CD14-positive monocyte (primary cell): ENCODE measurements around the gene ZNF146. TPM values are rescaled to one million over a fixed set of nuclear protein-coding genes. Genes with fewer than 3 reads are reported as not detected.

Source experiments
- DNase-seq, 3 donors: peaks; one replicate each; pipeline ENCODE4 v3.0.0-alpha.2; 2011 to 2022
- H2AFZ ChIP-seq: 2 replicates; pipeline ENCODE4 v1.6.0; 2012; ENCODE audit warnings: mild to moderate bottlenecking, low read depth, low read length, inconsistent platforms; ENCODE audit not compliant: insufficient read depth, poor library complexity, severe bottlenecking
- H3K27ac ChIP-seq, 2 donors: 1 replicate in 1 of 2; 2 replicates in 1 of 2; pipeline ENCODE4 v1.5.1; 2012 to 2013; ENCODE audit warnings: low read length in 2 of 2, control low read depth in 1 of 2, inconsistent platforms in 1 of 2, low read depth in 1 of 2, mild to moderate bottlenecking in 1 of 2
- H3K27me3 ChIP-seq, 2 donors: one replicate each; pipeline versions ENCODE4 v1.6.0 to v1.6.1; 2011 to 2013; ENCODE audit warnings: low read length in 2 of 2; ENCODE audit not compliant: control insufficient read depth in 2 of 2, insufficient read depth in 2 of 2
- H3K36me3 ChIP-seq, 2 donors: replicated peaks in 1 of 2; 1 replicate in 1 of 2; 2 replicates in 1 of 2; pipeline versions ENCODE4 v1.5.1 to v1.6.1; 2012 to 2013; ENCODE audit warnings: low read length in 2 of 2, control low read depth in 1 of 2, inconsistent platforms in 1 of 2, mild to moderate bottlenecking in 1 of 2; ENCODE audit not compliant: insufficient read depth in 2 of 2, control insufficient read depth in 1 of 2
- H3K4me1 ChIP-seq, 2 donors: 1 replicate in 1 of 2; 2 replicates in 1 of 2; pipeline versions ENCODE4 v1.5.1 to v1.6.1; 2012 to 2013; ENCODE audit warnings: low read length in 2 of 2, control low read depth in 1 of 2, inconsistent platforms in 1 of 2, mild to moderate bottlenecking in 1 of 2, moderate library complexity in 1 of 2; ENCODE audit not compliant: insufficient read depth in 2 of 2, control insufficient read depth in 1 of 2
- H3K4me2 ChIP-seq: replicated peaks from 2 replicates; pipeline ENCODE3; 2012; ENCODE audit warnings: low read length, moderate library complexity, mild to moderate bottlenecking; ENCODE audit not compliant: poor library complexity, severe bottlenecking; ENCODE audit errors: extremely low read depth
- H3K4me3 ChIP-seq, 3 experiments: fragments of 200-600 bp in 1 of 3; sonication (generic) in 1 of 3; replicated peaks in 1 of 3; 1 replicate in 2 of 3; 2 replicates in 1 of 3; pipeline ENCODE4 v1.5.1; 2011 to 2013; ENCODE audit warnings: low read length in 3 of 3, mild to moderate bottlenecking in 3 of 3, control low read depth in 2 of 3, low read depth in 2 of 3, inconsistent platforms in 1 of 3, moderate library complexity in 1 of 3
- H3K79me2 ChIP-seq: 2 replicates; pipeline ENCODE4 v1.6.0; 2012; ENCODE audit warnings: mild to moderate bottlenecking, control low read depth, inconsistent platforms, low read length, moderate library complexity; ENCODE audit not compliant: insufficient read depth
- H3K9ac ChIP-seq: 2 replicates; pipeline ENCODE4 v1.6.0; 2017; ENCODE audit warnings: low read length, mild to moderate bottlenecking; ENCODE audit not compliant: insufficient read depth, poor library complexity, severe bottlenecking
- H3K9me3 ChIP-seq, 2 donors: replicated peaks in 1 of 2; 1 replicate in 1 of 2; 2 replicates in 1 of 2; pipeline versions ENCODE4 v1.5.1 to v1.6.1; 2012 to 2013; ENCODE audit warnings: low read length in 2 of 2, control low read depth in 1 of 2; ENCODE audit not compliant: control insufficient read depth in 1 of 2, insufficient read depth in 1 of 2
- H4K20me1 ChIP-seq: 2 replicates; pipeline ENCODE4 v1.6.0; 2012; ENCODE audit warnings: mild to moderate bottlenecking, low read length, control low read depth, moderate library complexity; ENCODE audit not compliant: insufficient read depth
- H3K27ac Mint-ChIP-seq, 7 donors: one replicate each; pipeline ENCODE4 v1.8.0; 2020; ENCODE audit warnings: mild to moderate bottlenecking in 7 of 7, mixed read lengths in 7 of 7, moderate library complexity in 6 of 7, inconsistent platforms in 2 of 7
- H3K27me3 Mint-ChIP-seq, 3 donors: one replicate each; pipeline ENCODE4 v1.8.0; 2021 to 2022; ENCODE audit warnings: low read depth in 3 of 3, mild to moderate bottlenecking in 3 of 3, mixed read lengths in 3 of 3, moderate library complexity in 3 of 3, inconsistent platforms in 1 of 3
- H3K36me3 Mint-ChIP-seq, 2 donors: one replicate each; pipeline ENCODE4 v1.8.0; 2020; ENCODE audit warnings: mixed read lengths in 2 of 2, inconsistent platforms in 1 of 2, mild to moderate bottlenecking in 1 of 2
- H3K4me1 Mint-ChIP-seq: one replicate; pipeline ENCODE4 v1.8.0; 2020; ENCODE audit warnings: mild to moderate bottlenecking, mixed read lengths
- H3K4me3 Mint-ChIP-seq, 2 donors: one replicate each; pipeline ENCODE4 v1.8.0; 2020; ENCODE audit warnings: mild to moderate bottlenecking in 2 of 2, mixed read lengths in 2 of 2, moderate library complexity in 1 of 2
- H3K9me3 Mint-ChIP-seq, 7 donors: one replicate each; pipeline ENCODE4 v1.8.0; 2020 to 2022; ENCODE audit warnings: mixed read lengths in 7 of 7, mild to moderate bottlenecking in 6 of 7, moderate library complexity in 6 of 7, inconsistent platforms in 2 of 7
- CTCF ChIP-seq: fragments of 200-600 bp; IDR thresholded peaks from one replicate; pipeline ENCODE4 v1.8.0; 2022; ENCODE audit warnings: antibody characterized with exemption, mild to moderate bottlenecking
- WGBS: methylation state at CpG from one replicate; pipeline ENCODE4 v1.1.5; 2013; ENCODE audit warnings: missing lambda C conversion rate; ENCODE audit not compliant: insufficient coverage; 5-methylcytosine and 5-hydroxymethylcytosine counted together
- intact Hi-C, 2 donors: fragments of 100-400 bp; cut with micrococcal nuclease; formaldehyde crosslinking; loops; one replicate each; pipeline versions ENCODE4 v1.15.0 to v1.15.1; 2023
- polyA plus RNA-seq, 3 donors: library from polyadenylated mRNA; depleted of rRNA in 1 of 3; unstranded in 2 of 3; stranded (reverse) in 1 of 3; fragments of 300-500 nt in 2 of 3; fragments of >200 nt in 1 of 3; fragmentation: Illumina TruSeq in 2 of 3; gene quantifications; 1 replicate in 2 of 3; 2 replicates in 1 of 3; pipeline ENCODE4 v1.2.3, GENCODE V29; 2012 to 2021

ZNF146 gene
- polyA plus RNA-seq, 3 donors, result 12.2 to 26.5 (median 15.8) TPM

GRCh38 chr19:36210497-36210896, 4.4 kb upstream of the ZNF146 start:
- H3K4me2 ChIP-seq, result no peak overlapping the region
- no peaks in the 10 kb centered on the region for H3K9me3 ChIP-seq

GRCh38 chr19:36212895-36213294, 2.0 kb upstream of the ZNF146 start:
- Histone ChIP-seq H3K36me3 (no peaks in the 10 kb centered on the region), H3K79me2 (peaks cover 40% of the 10 kb centered on the region), H3K4me1 (peaks cover 11 to 18% of the 10 kb centered on the region in 2 donors), H3K27ac (no peak overlapping the region), H4K20me1 (no peaks in the 10 kb centered on the region), H3K4me3 (no peak overlapping the region), H3K27me3 (no peaks in the 10 kb centered on the region), H3K4me2 (no peak overlapping the region), H3K9ac (no peak overlapping the region), H2AFZ (no peak overlapping the region), H3K9me3 (peaks cover 0 to 6% of the 10 kb centered on the region in 2 donors)
- peaks cover 0 to 2% (median 0%) of the 10 kb centered on the region in 3 donors for H3K27me3 Mint-ChIP-seq
- H3K9me3 Mint-ChIP-seq, result peaks cover 0 to 14% (median 3%) of the 10 kb centered on the region in 7 donors
- peaks cover 7% of the 10 kb centered on the region for H3K4me1 Mint-ChIP-seq
- H3K36me3 Mint-ChIP-seq, result peaks cover 3 to 15% of the 10 kb centered on the region in 2 donors
- intact Hi-C loops, result loop anchor here (5.0 to 10.0 kb wide), 6 partner anchors 96 to 1538 kb away; partner anchors contain the start of genes TBCB (in 2 of the 2), IGFLR1 (in 1 of the 2), LIN37 (in 1 of the 2) and OVOL3 (in 1 of the 2)
- no peak overlapping the region for H3K27ac Mint-ChIP-seq
- no peak for TF ChIP-seq CTCF
- H3K4me3 Mint-ChIP-seq, result no peak overlapping the region
- DNase-seq, result peak in 1 of 3 donors; percentile 5
- WGBS, result 100% methylated on average over 1 of the region's 2 CpGs

More at GRCh38 chr19:36210497-36210896, 4.4 kb upstream of the ZNF146 start:
- Histone ChIP-seq H3K27me3 (no peaks in the 10 kb centered on the region), H3K27ac (no peak overlapping the region), H3K36me3 (no peaks in the 10 kb centered on the region), H3K79me2 (peaks cover 16% of the 10 kb centered on the region), H3K4me1 (peaks cover 6 to 10% of the 10 kb centered on the region in 2 donors), H4K20me1 (no peaks in the 10 kb centered on the region), H3K9ac (no peak overlapping the region), H3K4me3 (no peak overlapping the region), H2AFZ (no peak overlapping the region)
- DNase-seq, result no peak
- 91% methylated on average over 6 of the region's 8 CpGs for WGBS
- Mint-ChIP-seq H3K9me3 (peaks cover 0 to 6% (median 0%) of the 10 kb centered on the region in 7 donors), H3K27ac (no peak overlapping the region), H3K4me3 (no peak overlapping the region), H3K4me1 (peaks cover 1% of the 10 kb centered on the region), H3K27me3 (peaks cover 0 to 4% (median 0%) of the 10 kb centered on the region in 3 donors), H3K36me3 (peaks cover 6 to 15% of the 10 kb centered on the region in 2 donors)
- intact Hi-C loops, result loop anchor here (5.0 to 10.0 kb wide), 6 partner anchors 93 to 1536 kb away; partner anchors contain the start of genes TBCB (in 2 of the 2), IGFLR1 (in 1 of the 2), LIN37 (in 1 of the 2) and OVOL3 (in 1 of the 2)
- TF ChIP-seq CTCF, result no peak
